SK-N-MC (cell line): ENCODE results near the gene C3orf70.

Experiments used
- DNase-seq: peaks from one replicate; pipeline ENCODE4 v3.0.0-alpha.2; 2011; ENCODE audit warnings: low read depth, low spot score
- H3K27ac ChIP-seq: fragments of 200-600 bp; sonication (generic); 2 replicates; pipeline ENCODE4 v1.5.1; 2016; ENCODE audit warnings: mixed run types
- H3K36me3 ChIP-seq: fragments of 200-600 bp; sonication (generic); 2 replicates; pipeline ENCODE4 v1.6.1; 2017; ENCODE audit warnings: antibody characterized with exemption, low read length, mixed read lengths; ENCODE audit not compliant: insufficient read depth
- H3K4me3 ChIP-seq: fragments of 200-600 bp; sonication (generic); 2 replicates; pipeline ENCODE4 v1.5.1; 2016
- H3K9ac ChIP-seq: fragments of 200-600 bp; sonication (generic); 2 replicates; pipeline ENCODE4 v1.8.0; 2017; ENCODE audit warnings: mixed run types, mixed read lengths; ENCODE audit not compliant: insufficient read length
- H3K9me3 ChIP-seq: fragments of 200-600 bp; sonication (generic); 2 replicates; pipeline ENCODE4 v1.6.1; 2017; ENCODE audit warnings: low read depth, mild to moderate bottlenecking, antibody characterized with exemption, low read length, moderate library complexity, mixed read lengths
- EZH2 ChIP-seq: fragments of 200-600 bp; sonication (generic); IDR thresholded peaks from one replicate; pipeline ENCODE4 v1.6.1; 2017; ENCODE audit warnings: antibody characterized with exemption
- FOXP2 ChIP-seq: optimal IDR thresholded peaks from 2 replicates; pipeline ENCODE3; 2011; ENCODE audit warnings: mild to moderate bottlenecking, moderate library complexity; ENCODE audit not compliant: insufficient read depth; ENCODE audit errors: extremely low read length, control extremely low read depth
- POLR2AphosphoS5 ChIP-seq: IDR thresholded peaks from 2 replicates; pipeline ENCODE4 v1.6.1; 2012; ENCODE audit warnings: mild to moderate bottlenecking, low read depth, low read length, borderline replicate concordance

Gene C3orf70

DNA sequence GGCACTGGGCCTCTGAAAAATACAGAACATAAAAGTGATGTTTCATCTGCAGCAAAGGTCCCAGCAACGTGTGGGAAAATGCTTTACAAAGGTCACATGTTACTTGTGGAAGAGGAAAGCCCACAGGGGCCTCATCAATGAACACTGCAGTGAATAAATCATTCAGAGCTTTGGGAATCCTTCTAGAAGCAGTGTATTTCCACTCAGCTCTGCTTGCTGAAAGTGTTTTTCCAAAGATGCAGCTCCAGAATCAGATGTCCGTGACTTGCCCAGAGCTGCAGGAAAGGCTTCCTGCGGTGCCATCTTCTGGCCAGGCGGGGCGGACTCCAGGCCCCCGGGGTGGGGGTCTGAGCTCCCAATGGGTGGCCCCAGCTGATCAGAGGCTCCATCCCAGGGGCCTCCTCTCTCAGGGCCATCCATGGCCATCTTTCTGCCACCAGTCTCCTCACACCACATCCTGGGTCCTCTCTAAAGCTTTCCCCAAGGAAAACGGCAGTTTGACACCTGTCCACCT lies 81.5 kb downstream of the C3orf70 start:
- Histone ChIP-seq H3K27ac (no peak overlapping the region), H3K9ac (no peak overlapping the region), H3K9me3 (no peaks in the 10 kb centered on the region), H3K4me3 (no peak overlapping the region), H3K36me3 (no peaks in the 10 kb centered on the region)
- DNase-seq = no peak
- TF ChIP-seq EZH2 (no peak), POLR2AphosphoS5 (no peak), FOXP2 (no peak)

DNA sequence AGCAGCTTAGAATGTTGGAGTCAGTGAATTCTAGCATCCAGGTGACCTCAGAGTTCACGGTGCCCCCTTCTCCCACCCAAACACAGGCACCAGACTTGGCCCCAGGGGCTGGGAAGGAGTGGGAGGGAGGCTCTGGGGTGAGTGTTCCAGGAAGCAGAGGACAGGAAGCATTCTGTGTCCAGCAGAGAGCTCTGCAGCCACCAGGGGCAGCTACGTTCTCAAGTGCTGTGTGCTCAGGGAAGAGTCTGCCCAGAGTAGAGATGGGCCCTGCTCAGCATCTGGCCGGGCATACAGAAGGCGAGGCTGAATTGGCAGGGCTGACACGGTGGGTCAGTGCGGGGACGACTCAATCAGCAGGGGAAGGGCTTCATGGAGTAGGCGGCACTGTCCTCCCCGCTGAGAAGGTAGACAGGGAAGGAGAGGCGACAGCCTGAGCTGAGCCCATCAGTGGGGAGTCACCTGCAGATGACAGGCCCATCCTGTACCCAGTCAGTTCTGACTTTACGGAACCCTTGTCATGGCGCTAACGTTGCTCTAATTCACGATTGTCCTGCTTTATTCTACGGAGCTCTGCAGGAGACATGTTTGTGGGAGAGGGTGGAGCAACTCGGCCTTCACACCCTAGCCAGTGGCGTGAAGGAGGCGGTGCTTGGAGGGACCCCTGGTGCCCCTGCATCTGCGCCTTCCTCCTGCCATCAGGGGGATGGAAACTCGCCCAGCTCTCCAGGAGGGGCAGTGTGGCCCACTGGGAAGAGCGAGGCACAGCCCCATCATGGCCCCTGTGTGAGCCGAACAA lies 82.2 kb downstream of the C3orf70 start:
- H3K4me3 ChIP-seq = no peak overlapping the region
- no peak overlapping the region for H3K27ac ChIP-seq
- no peak for DNase-seq
- no peak overlapping the region for H3K9ac ChIP-seq
- TF ChIP-seq FOXP2 = no peak
- no peak for TF ChIP-seq EZH2
- TF ChIP-seq POLR2AphosphoS5 = no peak
- no peaks in the 10 kb centered on the region for H3K36me3 ChIP-seq
- H3K9me3 ChIP-seq = no peaks in the 10 kb centered on the region

- no peak for DNase-seq
- Histone ChIP-seq H3K9me3 (no peaks in the 10 kb centered on the region), H3K9ac (no peak overlapping the region), H3K27ac (no peak overlapping the region), H3K4me3 (no peak overlapping the region), H3K36me3 (no peaks in the 10 kb centered on the region)
- TF ChIP-seq POLR2AphosphoS5 (no peak), FOXP2 (no peak), EZH2 (no peak)
Measured at GRCh38 chr3:185069037-185070030, 83.5 kb downstream of the C3orf70 start.

- Histone ChIP-seq H3K9me3 (no peaks in the 10 kb centered on the region), H3K4me3 (no peak overlapping the region), H3K9ac (no peak overlapping the region), H3K27ac (no peak overlapping the region), H3K36me3 (no peaks in the 10 kb centered on the region)
- no peak for TF ChIP-seq EZH2
- TF ChIP-seq FOXP2 = no peak
- no peak for TF ChIP-seq POLR2AphosphoS5
- DNase-seq = no peak
Measured at GRCh38 chr3:185067173-185067572, 85.7 kb downstream of the C3orf70 start.

- H3K36me3 ChIP-seq = no peaks in the 10 kb centered on the region
- DNase-seq = no peak
- no peak overlapping the region for H3K9ac ChIP-seq
- H3K27ac ChIP-seq = no peak overlapping the region
- no peaks in the 10 kb centered on the region for H3K9me3 ChIP-seq
- no peak for TF ChIP-seq EZH2
- TF ChIP-seq FOXP2 = no peak
- no peak for TF ChIP-seq POLR2AphosphoS5
- no peak overlapping the region for H3K4me3 ChIP-seq
Measured at GRCh38 chr3:185066251-185066650, 86.6 kb downstream of the C3orf70 start.

DNA sequence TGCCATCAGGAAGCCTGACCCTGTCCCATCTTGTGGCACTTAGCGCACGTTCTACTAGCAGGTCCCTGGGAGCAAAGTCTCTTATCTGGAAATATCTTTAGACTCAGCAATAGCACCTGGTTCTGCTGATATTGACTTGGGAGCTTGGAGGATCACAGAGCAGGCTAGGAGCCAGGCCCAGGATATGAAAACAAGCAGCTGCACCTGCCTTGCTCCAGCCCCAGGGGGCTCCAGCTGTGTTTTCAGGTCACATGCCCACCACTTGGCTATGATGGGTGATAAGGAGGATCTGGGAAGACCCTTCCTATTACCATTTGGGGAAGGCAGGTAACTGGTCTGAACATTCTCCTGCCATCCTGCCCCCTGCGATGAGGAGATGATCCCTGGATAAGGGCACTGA lies 87.8 kb downstream of the C3orf70 start:
- H3K36me3 ChIP-seq = no peaks in the 10 kb centered on the region
- no peak for DNase-seq
- H3K27ac ChIP-seq = no peak overlapping the region
- no peak overlapping the region for H3K4me3 ChIP-seq
- TF ChIP-seq POLR2AphosphoS5 (no peak), FOXP2 (no peak), EZH2 (no peak)
- H3K9me3 ChIP-seq = no peaks in the 10 kb centered on the region
- H3K9ac ChIP-seq = no peak overlapping the region

GRCh38 chr3:185063431-185063830 lies 89.4 kb downstream of the C3orf70 start:
- no peak overlapping the region for H3K27ac ChIP-seq
- DNase-seq = no peak
- H3K9ac ChIP-seq = no peak overlapping the region

GRCh38 chr3:185062191-185062590 lies 90.7 kb downstream of the C3orf70 start:
- Histone ChIP-seq H3K9ac (no peak overlapping the region), H3K9me3 (0 out of 2 replicates have a peak, but pooled peaks cover 6% of the 10 kb centered on the region), H3K27ac (no peak overlapping the region), H3K4me3 (no peak overlapping the region), H3K36me3 (no peaks in the 10 kb centered on the region)
- no peak for TF ChIP-seq POLR2AphosphoS5
- no peak for TF ChIP-seq EZH2
- TF ChIP-seq FOXP2 = no peak
- no peak for DNase-seq

More at GRCh38 chr3:185063431-185063830, 89.4 kb downstream of the C3orf70 start:
- no peak for TF ChIP-seq EZH2
- TF ChIP-seq FOXP2 = no peak
- TF ChIP-seq POLR2AphosphoS5 = no peak
- no peaks in the 10 kb centered on the region for H3K36me3 ChIP-seq
- H3K9me3 ChIP-seq = no peaks in the 10 kb centered on the region
- no peak overlapping the region for H3K4me3 ChIP-seq
